Panc1 (cell line): ENCODE data around the gene CDK5R1.

Experiments used
- CTCF ChIP-seq: fragments of 450-650 bp; IDR thresholded peaks from 2 replicates; pipeline ENCODE4 v1.5.1; 2017; ENCODE audit warnings: mild to moderate bottlenecking
- POLR2AphosphoS5 ChIP-seq: IDR thresholded peaks from 2 replicates; pipeline ENCODE4 v1.6.1; 2012; ENCODE audit warnings: mild to moderate bottlenecking, low read depth, low read length, moderate library complexity
- SIN3A ChIP-seq: IDR thresholded peaks from 2 replicates; pipeline ENCODE4 v1.6.1; 2012; ENCODE audit warnings: low read depth, mild to moderate bottlenecking, low read length, moderate library complexity, borderline replicate concordance; ENCODE audit not compliant: insufficient read depth
- TCF7L2 ChIP-seq: IDR thresholded peaks from 2 replicates; pipeline ENCODE4 v1.6.1; 2011; ENCODE audit warnings: mild to moderate bottlenecking, low read depth, low read length, inconsistent platforms

DNA sequence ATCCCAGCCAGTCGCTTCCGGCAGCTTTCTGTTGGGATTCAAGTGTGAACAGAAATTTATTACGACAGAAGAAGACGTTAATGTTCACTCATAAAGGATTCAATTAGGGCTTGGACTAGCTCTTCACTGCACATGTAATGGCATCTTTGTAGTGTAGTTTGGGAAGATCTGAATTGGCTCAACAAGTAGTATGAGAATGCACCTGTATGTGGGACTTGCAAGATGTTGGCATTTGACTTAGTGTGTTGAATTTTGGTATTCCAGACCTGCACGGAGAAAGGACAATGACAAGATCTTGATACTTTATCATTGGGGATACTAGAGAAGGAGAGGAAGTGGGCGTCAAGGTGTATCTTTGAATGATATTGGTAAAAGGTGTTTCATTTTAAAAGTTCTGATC is 41.3 kb upstream of the CDK5R1 start:
- TF ChIP-seq CTCF (no peak), POLR2AphosphoS5 (no peak), SIN3A (no peak), TCF7L2 (no peak)
